ENCODE data around the gene MEDAG.

DNA sequence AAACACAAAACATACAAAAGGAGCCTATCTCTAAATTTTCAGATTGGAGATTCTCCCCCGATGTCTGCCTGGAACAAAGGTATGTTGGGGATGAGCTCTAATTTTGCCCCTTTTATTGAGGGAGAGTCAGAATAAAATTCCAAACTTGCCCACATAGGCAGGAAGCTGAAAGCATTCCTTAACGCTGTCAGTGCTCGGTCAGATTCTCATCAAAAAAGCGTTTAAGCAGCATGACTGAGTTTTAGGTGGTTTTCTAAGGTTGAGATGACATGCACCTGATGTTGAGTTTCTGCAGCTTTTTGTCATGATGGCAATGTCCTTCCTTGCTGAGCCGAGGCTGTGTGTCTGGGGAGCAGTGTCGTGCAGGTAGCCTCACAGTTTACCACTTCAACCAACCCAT lies 48.4 kb upstream of the MEDAG start:
- TF ChIP-seq CTCF (conservative IDR thresholded peaks at IDR 0.05 in 1 of 2, IDR thresholded peaks at IDR 0.05 in 1 of 2; ENCODE audit: extremely low read depth in 1 of 2, insufficient read depth in 1 of 2, low read depth in 1 of 2, low read length in 2 of 2) (no peak), EZH2 (IDR thresholded peaks at IDR 0.05; ENCODE audit: borderline replicate concordance, low read length) (no peak)

Measured in mammary epithelial cell (primary cell).